ENCODE measurements around the gene GALNT9.
A peak's percentile ranks its signal among the peaks of the same experiment; 100 is the strongest.

GALNT9 gene

GRCh38 chr12:132207083-132207775 lies 122.2 kb downstream of the GALNT9 start:
- ATAC-seq (ENCODE audit: low read depth) (no peak), DNase-seq (ENCODE audit: low spot score) (no peak)
- Histone ChIP-seq H3K4me1 (ENCODE audit: insufficient read depth, poor library complexity, severe bottlenecking) (no peaks in the 10 kb centered on the region), H3K27me3 (ENCODE audit: insufficient read depth, poor library complexity, severe bottlenecking) (peaks cover 63% of the 10 kb centered on the region), H3K27ac (ENCODE audit: poor library complexity, severe bottlenecking) (no peak overlapping the region), H3K9me3 (ENCODE audit: severe bottlenecking) (no peaks in the 10 kb centered on the region), H3K4me3 (ENCODE audit: severe bottlenecking) (no peak overlapping the region), H3K36me3 (ENCODE audit: low read depth) (no peaks in the 10 kb centered on the region)
- no peak for TF ChIP-seq CTCF (IDR thresholded peaks at IDR 0.05; ENCODE audit: poor library complexity, severe bottlenecking)

GRCh38 chr12:132206046-132206434 lies 123.3 kb downstream of the GALNT9 start:
- Histone ChIP-seq H3K9me3 (ENCODE audit: severe bottlenecking) (no peaks in the 10 kb centered on the region), H3K4me1 (ENCODE audit: insufficient read depth, poor library complexity, severe bottlenecking) (no peaks in the 10 kb centered on the region), H3K4me3 (ENCODE audit: severe bottlenecking) (no peak overlapping the region), H3K36me3 (ENCODE audit: low read depth) (no peaks in the 10 kb centered on the region), H3K27me3 (ENCODE audit: insufficient read depth, poor library complexity, severe bottlenecking) (peaks cover 64% of the 10 kb centered on the region), H3K27ac (ENCODE audit: poor library complexity, severe bottlenecking) (no peak overlapping the region)
- no peak for DNase-seq (ENCODE audit: low spot score)
- no peak for ATAC-seq (ENCODE audit: low read depth)
- TF ChIP-seq CTCF (IDR thresholded peaks at IDR 0.05; ENCODE audit: poor library complexity, severe bottlenecking) = no peak

- Histone ChIP-seq H3K27ac (ENCODE audit: poor library complexity, severe bottlenecking) (no peak overlapping the region), H3K9me3 (ENCODE audit: severe bottlenecking) (no peaks in the 10 kb centered on the region), H3K4me1 (ENCODE audit: insufficient read depth, poor library complexity, severe bottlenecking) (no peaks in the 10 kb centered on the region), H3K27me3 (ENCODE audit: insufficient read depth, poor library complexity, severe bottlenecking) (peaks cover 62% of the 10 kb centered on the region), H3K36me3 (ENCODE audit: low read depth) (no peaks in the 10 kb centered on the region), H3K4me3 (ENCODE audit: severe bottlenecking) (no peak overlapping the region)
- TF ChIP-seq CTCF (IDR thresholded peaks at IDR 0.05; ENCODE audit: poor library complexity, severe bottlenecking) = no peak
- DNase-seq (ENCODE audit: low spot score) (no peak), ATAC-seq (ENCODE audit: low read depth) (peak; percentile 40; the same call in 1 of the 3 replicates)
These were observed 123.9 kb downstream of the GALNT9 start for GRCh38 chr12:132205271-132206045.

GRCh38 chr12:132204793-132205270 lies 124.6 kb downstream of the GALNT9 start:
- Histone ChIP-seq H3K27me3 (ENCODE audit: insufficient read depth, poor library complexity, severe bottlenecking) (peaks cover 62% of the 10 kb centered on the region), H3K4me3 (ENCODE audit: severe bottlenecking) (no peak overlapping the region), H3K27ac (ENCODE audit: poor library complexity, severe bottlenecking) (no peak overlapping the region), H3K36me3 (ENCODE audit: low read depth) (no peaks in the 10 kb centered on the region), H3K4me1 (ENCODE audit: insufficient read depth, poor library complexity, severe bottlenecking) (no peaks in the 10 kb centered on the region), H3K9me3 (ENCODE audit: severe bottlenecking) (no peaks in the 10 kb centered on the region)
- TF ChIP-seq CTCF (IDR thresholded peaks at IDR 0.05; ENCODE audit: poor library complexity, severe bottlenecking) = no peak
- ATAC-seq (ENCODE audit: low read depth) = peak; percentile 32; the same call in 1 of the 3 replicates
- DNase-seq (ENCODE audit: low spot score) = no peak
